HG03060 (cell line): ENCODE data around the gene CNOT3.
"Not testable (repeated sequence)": the region's sequence is repeated elsewhere in the genome, so short reads cannot be mapped to it uniquely, and the experiment has no call there.

Experiments
- ATAC-seq: cut with Tn5 transposase; IDR thresholded peaks from one replicate; pipeline ENCODE4 v1.9.1; 2021; ENCODE audit warnings: low read depth, moderate number of reproducible peaks; ENCODE audit not compliant: unreplicated experiment

CNOT3 gene

GRCh38 chr19:54165222-54165621, 27.7 kb downstream of the CNOT3 start:
- no peak for ATAC-seq

GRCh38 chr19:54168174-54168917, 30.8 kb downstream of the CNOT3 start:
- no peak for ATAC-seq

- ATAC-seq: no peak
Measured at GRCh38 chr19:54169149-54169740, 31.7 kb downstream of the CNOT3 start.

- not testable (repeated sequence) for ATAC-seq
Measured at GRCh38 chr19:54171736-54172431, 34.3 kb downstream of the CNOT3 start.

DNA sequence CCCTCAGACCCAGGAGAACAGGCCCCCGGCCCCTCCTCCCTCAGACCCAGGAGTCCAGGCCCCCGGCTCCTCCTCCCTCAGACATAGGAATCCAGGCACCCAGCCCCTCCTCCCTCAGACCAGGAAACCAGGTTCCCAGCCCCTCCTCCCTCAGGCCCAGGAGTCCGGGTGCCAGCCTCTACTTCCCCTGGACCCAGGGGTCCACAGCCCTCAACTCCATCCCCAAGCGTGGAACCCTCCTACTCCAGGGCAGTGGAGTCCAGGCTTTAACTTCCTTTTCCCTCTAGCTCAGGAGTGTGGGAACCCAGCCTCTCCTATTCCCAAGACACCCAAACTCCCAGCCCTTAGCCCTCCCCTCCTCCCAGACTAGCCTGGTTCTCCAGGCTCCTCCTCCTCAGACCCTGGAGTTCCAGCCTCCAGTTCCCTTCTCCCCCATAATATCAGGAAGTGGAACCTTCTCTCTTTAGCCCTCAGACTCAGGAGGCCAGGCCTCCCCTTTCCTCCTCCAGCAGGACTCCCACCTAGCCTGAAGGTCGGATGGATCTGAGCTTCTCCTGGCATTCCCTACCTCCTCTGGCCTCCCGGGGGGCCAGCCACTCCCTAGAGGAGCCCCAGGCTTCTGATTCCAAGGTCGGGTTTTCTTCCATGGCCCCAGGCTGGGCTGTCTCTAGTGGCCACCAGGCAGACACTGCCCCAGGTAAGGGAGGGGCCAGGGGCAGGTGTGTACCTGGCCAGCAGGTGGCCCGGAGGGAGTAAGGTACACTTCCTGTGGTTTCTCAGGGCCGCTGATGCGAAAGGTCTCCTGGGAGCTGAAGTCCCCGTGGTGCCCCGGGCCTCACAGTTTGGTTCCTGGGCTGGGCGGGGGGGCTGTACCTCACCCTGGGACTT, 35.2 kb downstream of the CNOT3 start, which contains the start of gene TMC4:
Gene TMC4 (minus strand): TSS at position 690 of the 888 bp plus-strand sequence. CDS start 43 bp downstream, at position 647.
- no peak for ATAC-seq

DNA sequence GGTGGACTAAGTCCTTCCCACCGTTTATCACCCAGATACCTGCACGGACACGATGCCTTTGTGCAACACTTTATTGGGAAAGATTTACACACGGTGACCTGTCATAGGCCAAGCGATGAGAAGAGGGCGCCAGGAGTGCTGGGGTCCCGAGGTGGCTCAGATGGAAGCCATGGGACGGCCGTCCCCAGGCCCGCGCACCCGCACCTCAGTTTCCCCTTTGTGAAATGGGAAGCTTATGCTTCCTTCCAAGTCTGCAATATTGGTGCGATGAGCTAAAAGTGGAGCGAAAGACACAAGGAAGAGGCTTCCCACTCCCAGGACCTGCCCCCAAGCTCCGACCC, 35.8 kb downstream of the CNOT3 start:
- ATAC-seq: no peak

DNA sequence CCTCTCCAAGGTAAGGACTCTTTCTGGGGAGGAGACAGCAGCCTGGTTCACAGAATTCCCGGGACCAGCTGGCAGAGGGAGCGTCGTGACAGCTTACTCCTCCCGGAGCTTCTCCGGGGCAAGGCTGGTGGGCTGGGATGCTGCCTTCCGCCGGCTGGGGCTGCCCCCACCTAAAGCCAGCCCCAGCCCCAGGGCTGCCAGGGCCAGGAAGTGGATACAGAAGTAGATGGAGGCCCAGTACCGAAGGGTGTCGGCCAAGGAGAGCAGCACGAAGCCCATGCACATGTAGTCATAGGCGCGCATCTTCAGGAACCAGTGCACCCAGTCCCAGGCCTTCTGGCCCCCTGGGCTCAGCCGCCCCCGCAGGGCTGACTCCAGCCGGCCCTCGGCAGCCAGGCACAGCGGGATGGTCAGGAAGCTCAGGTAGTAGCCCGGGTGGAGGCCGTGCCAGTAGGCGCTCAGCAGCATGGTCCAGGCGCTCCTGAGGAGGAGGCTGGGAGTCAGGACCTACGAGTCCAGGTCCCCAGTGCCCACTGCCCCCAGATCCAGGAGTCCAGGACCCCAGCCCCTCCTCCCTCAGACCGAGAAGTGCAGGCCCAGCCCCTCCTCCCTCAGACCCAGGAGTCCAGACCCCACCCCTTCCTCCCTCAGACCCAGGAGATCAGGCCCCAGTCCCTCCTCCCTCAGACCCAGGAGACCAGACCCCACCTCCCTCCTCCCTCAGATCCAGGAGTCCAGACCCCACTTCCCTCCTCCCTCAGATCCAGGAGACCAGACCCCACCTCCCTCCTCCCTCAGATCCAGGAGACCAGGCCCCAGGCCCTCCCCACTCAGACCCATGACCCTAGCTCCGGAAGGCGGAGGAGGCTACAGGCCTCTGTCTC, 36.6 kb downstream of the CNOT3 start:
- ATAC-seq: no peak

DNA sequence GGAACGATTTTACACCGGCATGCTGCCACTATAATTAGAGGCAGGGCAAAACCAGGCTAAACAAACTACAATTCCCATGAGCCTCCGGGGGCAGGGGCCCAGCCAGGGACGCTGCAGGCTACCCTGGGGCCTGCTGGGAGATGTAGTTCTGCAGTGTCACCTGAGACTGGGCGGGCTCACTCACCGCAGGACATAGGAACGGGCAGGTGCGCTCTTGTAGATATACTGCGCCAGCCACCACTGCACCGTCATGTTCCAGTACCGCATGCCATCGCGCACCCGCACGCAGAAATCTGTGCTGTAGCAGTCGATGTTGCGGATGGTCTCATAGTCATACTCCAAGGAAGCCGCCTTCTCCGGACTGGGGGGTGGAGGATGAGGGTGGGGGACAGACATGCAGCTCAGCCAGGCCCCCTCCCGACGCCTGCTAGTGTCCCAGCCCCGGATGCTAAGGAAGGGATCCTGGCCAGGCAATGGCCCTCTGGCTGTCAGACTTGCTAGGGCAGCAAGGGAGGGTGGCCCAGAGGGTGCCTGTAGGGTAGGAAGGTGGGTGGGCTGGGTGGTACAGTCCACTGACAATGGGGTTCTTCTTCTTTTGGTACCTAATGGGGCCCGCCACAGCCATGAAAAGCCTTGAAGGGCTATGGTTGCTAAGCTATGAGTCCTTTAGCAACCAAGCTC, 41.2 kb downstream of the CNOT3 start:
- no peak for ATAC-seq

DNA sequence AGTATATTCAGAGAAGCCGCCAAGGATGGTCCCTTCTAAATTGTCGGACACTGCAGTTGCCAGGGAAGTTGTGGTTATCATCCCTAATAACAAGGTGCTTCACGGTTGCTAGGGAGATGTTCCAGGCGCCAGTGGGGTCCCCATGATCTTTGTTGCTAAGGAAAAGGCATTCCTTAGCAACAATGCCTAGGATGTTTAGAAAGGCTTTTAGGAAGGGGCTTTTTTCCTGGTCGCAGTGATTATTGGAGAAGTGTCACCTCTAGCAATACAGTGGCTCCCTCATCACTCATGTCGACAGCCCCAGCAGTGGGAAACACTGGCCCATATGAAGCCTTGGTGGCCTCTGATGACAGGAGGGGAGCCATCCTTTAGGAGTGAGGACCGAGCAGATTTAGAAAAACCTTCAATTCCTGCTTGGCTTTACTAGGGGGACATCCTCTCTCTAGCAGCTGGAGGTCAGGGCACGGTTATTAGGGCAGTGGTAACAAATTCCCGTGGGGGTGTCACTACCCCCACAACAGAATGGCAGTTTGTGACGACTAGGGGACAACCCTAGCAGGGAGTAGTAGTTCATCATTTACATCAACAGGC, 41.8 kb downstream of the CNOT3 start:
- no peak for ATAC-seq

- no peak for ATAC-seq
Measured at GRCh38 chr19:54179921-54180461, 42.4 kb downstream of the CNOT3 start.

GRCh38 chr19:54180691-54181091, 43.1 kb downstream of the CNOT3 start:
- no peak for ATAC-seq

DNA sequence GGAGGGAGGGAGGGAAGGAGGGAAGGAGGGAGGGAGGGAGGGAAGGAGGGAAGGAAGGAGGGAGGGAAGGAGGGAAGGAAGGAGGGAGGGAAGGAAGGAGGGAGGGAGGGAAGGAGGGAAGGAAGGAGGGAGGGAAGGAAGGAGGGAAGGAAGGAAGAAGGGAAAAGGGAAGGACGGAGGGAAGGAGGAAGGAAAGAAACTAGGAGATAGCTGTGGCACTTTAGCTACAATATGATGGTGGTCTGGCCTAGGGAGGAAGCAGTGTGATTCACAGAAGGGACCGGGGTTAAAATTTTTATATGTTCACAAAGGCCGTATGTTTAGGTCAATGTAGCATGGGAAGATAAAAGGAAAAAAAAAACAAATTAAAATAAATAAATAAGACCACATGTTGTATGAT, 44.3 kb downstream of the CNOT3 start:
- ATAC-seq: not testable (repeated sequence)

DNA sequence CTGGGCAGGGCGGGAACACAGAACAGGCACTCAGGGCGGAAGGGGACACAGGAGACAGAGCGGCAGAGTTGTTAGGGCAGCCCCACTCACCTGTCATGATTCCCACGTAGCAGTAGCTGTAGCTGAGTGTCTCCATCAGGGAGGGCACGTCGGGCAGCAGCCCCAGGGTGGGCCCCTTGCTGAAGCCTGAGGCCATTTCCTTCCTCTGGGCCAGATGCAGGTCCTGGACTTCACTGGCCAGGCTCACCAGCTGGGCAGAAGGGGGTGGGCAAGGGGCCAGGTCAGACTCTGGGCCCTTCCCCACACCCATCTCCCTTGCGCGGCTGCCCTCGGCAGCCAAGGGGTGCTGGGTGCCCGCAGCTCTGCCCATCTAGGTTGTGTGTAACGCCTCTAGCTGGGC, 45.9 kb downstream of the CNOT3 start:
- no peak for ATAC-seq

- no peak for ATAC-seq
Measured at GRCh38 chr19:54186351-54186750, 48.8 kb downstream of the CNOT3 start.

DNA sequence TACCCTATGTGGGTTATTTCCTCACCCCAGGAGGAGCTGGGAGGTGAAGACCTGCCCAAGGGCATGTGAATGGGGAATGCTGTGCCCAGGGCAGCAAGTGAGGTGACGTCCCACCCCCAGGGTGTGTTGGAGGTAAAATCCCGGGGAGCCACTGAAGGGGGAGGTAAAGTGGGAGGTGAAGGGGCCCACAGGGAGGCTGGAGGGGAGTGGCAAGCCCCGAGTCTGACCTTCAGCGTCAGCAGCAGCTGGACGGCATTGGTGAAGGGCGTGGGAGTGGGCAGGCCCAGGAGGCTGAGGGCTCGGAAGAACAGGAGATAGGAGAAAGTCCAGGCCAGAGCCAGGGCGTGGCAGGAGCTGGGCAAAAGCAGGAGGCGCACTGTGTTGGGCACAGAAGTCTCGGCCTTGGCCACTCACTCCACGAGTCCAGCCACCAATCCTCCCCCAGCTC, 49.4 kb downstream of the CNOT3 start:
- no peak for ATAC-seq

- no peak for ATAC-seq
Measured at GRCh38 chr19:54188215-54188871, 50.8 kb downstream of the CNOT3 start.

DNA sequence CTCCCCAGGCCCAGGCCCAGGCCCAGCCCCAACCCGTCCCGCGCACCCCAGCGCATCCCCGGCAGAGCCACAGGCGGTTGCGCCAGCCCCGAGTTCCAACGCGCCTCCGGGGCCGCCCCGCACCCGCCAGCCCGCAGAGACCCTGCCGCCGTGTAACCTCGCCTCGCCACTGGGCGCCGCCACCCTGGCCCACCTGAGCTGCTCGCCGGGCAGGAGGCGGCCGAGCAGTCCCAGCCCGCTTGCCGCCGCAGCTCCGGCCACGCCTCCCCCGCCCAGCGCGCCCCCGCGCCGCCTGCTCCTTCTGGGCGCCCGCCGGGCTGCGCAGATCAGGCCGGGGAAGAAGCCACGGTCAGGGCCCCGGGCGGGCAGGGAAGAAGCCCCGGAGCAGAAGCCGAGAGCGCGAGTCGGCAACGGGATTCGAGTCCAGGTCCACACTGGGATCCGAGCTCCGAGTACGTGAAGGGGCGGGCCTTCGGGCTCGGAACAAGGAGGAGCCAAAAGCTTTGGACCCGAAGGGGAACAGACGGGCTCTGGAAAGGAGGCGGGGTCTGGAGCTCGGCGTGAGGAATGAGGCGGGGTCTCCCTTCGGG, 51.7 kb downstream of the CNOT3 start, which contains the start of gene MBOAT7:
Gene MBOAT7 (minus strand): TSS at position 436 of the 590 bp plus-strand sequence. CDS start 1,072 bp downstream, outside the sequence.
- ATAC-seq: peak; percentile 12
